ENCODE measurements around the gene TRANK1.

Gene TRANK1

GRCh38 chr3:36811768-36812167 lies 133.1 kb downstream of the TRANK1 start:
- H3K4me3 ChIP-seq (replicated peaks; ENCODE audit: insufficient read depth, low read length): no peak overlapping the region
- no peak overlapping the region for H3K27ac ChIP-seq (replicated peaks)
- TF ChIP-seq REST (IDR thresholded peaks at IDR 0.05; ENCODE audit: insufficient replicate concordance, low read depth) (no peak), CTCF (IDR thresholded peaks at IDR 0.05; ENCODE audit: insufficient read depth, low read length) (no peak), SPI1 (IDR thresholded peaks at IDR 0.05; ENCODE audit: borderline replicate concordance, low read depth) (no peak)
- DNase-seq (ENCODE audit: low read depth in 1 of 2, low spot score in 1 of 2): no peak
- H3K27me3 ChIP-seq (ENCODE audit: insufficient read depth, poor library complexity, severe bottlenecking): no peaks in the 10 kb centered on the region

GRCh38 chr3:36804295-36805055 lies 140.4 kb downstream of the TRANK1 start:
- no peak for DNase-seq (ENCODE audit: low read depth in 1 of 2, low spot score in 1 of 2)
- no peak overlapping the region for H3K4me3 ChIP-seq (replicated peaks; ENCODE audit: insufficient read depth, low read length)
- no peak for TF ChIP-seq POLR2AphosphoS5 (IDR thresholded peaks at IDR 0.05; ENCODE audit: low read depth)
- no peak for TF ChIP-seq SPI1 (IDR thresholded peaks at IDR 0.05; ENCODE audit: borderline replicate concordance, low read depth)
- TF ChIP-seq CTCF (IDR thresholded peaks at IDR 0.05; ENCODE audit: insufficient read depth, low read length): no peak
- no peak for TF ChIP-seq GABPA (IDR thresholded peaks at IDR 0.05; ENCODE audit: low read depth)
- no peak for TF ChIP-seq REST (IDR thresholded peaks at IDR 0.05; ENCODE audit: insufficient replicate concordance, low read depth)
- H3K27ac ChIP-seq (replicated peaks): no peak overlapping the region
- no peaks in the 10 kb centered on the region for H3K27me3 ChIP-seq (ENCODE audit: insufficient read depth, poor library complexity, severe bottlenecking)

- no peak for DNase-seq (ENCODE audit: low read depth in 1 of 2, low spot score in 1 of 2)
- H3K27ac ChIP-seq (replicated peaks): no peak overlapping the region
- TF ChIP-seq GABPA (IDR thresholded peaks at IDR 0.05; ENCODE audit: low read depth) (no peak), REST (IDR thresholded peaks at IDR 0.05; ENCODE audit: insufficient replicate concordance, low read depth) (no peak), POLR2AphosphoS5 (IDR thresholded peaks at IDR 0.05; ENCODE audit: low read depth) (no peak), SPI1 (IDR thresholded peaks at IDR 0.05; ENCODE audit: borderline replicate concordance, low read depth) (no peak), CTCF (IDR thresholded peaks at IDR 0.05; ENCODE audit: insufficient read depth, low read length) (no peak)
- H3K27me3 ChIP-seq (ENCODE audit: insufficient read depth, poor library complexity, severe bottlenecking): no peaks in the 10 kb centered on the region
- H3K4me3 ChIP-seq (replicated peaks; ENCODE audit: insufficient read depth, low read length): no peak overlapping the region
Measured at GRCh38 chr3:36803091-36803791, 141.6 kb downstream of the TRANK1 start.
